Measurements from ENCODE around the gene BAHD1.

BAHD1 gene

DNA sequence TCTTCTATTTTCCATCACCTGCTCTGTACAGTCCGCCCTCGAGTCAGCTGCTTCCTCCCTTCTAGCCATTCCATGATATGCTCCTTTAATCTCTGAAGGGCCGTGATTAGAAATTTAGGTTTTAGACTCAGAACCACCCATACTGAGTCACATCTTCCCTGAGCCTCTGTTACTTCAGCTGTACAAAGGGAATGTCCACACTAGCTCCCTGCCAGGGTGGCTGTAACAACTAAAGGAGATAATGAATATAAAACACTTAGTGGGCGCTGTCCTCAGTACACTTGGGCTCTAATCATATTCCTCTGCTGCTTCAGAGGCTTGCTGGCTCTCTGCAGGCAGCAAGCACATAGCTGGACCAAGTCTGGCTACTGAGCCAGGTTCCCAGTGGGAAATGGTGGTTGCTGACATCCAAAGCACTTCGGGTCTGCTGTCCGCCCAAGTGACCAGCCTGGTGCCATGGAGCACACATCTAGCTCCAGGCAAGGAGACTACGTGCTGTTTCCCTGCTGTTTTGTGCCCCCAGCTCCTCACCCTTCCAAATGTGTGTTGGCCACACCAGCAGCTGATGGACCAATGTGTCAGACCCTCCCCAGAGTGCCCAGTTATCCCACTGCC lies 29.1 kb downstream of the BAHD1 start:
- DNase-seq = no peak

DNA sequence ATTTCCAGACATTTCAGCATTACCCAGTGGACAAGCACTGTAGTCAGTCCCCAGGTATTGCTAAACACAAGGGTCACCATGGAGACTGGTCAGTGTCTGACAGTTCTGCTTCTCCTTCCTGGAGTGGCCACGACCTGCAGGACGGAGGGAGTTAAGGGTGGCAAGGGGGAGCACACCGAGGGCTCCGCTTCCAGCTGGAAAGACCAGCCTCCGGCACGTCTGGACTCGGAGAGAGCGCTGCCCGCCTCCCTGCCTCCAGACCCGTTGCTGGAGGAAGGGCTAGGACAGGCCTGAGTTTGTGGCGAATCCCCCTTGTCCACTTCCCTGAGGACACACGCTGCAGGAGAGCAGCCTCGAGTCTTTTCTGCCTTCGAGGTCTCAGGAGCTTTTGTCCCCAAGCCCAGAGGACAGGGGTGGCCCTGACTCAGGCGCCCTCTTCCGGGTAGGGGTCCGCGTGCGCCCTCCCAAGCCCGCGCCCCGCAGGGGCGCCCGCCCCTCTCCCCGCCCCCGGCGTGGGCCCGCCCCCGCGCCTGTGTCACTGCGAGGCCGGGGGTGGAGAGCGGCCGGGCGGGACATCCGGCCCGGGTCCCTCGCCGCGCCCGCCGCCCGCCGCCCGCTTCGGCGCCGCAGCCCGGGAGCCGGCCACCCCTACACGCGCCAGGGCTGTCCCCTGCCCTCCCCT lies 29.8 kb downstream of the BAHD1 start, which contains the start of gene CHST14:
TSS of gene CHST14 (plus strand) at position 562 of the 682 bp plus-strand sequence. CDS start 230 bp downstream, outside the sequence.
- DNase-seq = peak; percentile 70

DNA sequence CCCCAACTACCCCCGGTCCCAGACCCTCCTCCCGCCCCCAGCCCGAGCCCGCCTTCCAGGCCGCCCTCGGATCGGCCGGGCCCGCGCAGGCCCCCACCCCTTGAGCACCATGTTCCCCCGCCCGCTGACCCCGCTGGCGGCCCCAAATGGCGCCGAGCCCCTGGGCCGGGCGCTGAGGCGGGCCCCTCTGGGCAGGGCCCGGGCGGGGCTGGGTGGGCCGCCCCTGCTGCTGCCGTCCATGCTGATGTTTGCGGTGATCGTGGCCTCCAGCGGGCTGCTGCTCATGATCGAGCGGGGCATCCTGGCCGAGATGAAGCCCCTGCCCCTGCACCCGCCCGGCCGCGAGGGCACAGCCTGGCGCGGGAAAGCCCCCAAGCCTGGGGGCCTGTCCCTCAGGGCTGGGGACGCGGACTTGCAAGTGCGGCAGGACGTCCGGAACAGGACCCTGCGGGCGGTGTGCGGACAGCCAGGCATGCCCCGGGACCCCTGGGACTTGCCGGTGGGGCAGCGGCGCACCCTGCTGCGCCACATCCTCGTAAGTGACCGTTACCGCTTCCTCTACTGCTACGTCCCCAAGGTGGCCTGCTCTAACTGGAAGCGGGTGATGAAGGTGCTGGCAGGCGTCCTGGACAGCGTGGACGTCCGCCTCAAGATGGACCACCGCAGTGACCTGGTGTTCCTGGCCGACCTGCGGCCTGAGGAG lies 30.5 kb downstream of the BAHD1 start:
- peak; percentile 26 for DNase-seq

DNA sequence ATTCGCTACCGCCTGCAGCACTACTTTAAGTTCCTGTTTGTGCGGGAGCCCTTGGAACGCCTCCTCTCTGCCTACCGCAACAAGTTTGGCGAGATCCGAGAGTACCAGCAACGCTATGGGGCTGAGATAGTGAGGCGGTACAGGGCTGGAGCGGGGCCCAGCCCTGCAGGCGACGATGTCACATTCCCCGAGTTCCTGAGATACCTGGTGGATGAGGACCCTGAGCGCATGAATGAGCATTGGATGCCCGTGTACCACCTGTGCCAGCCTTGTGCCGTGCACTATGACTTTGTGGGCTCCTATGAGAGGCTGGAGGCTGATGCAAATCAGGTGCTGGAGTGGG lies 31.0 kb downstream of the BAHD1 start:
- peak; percentile 21 for DNase-seq

DNA sequence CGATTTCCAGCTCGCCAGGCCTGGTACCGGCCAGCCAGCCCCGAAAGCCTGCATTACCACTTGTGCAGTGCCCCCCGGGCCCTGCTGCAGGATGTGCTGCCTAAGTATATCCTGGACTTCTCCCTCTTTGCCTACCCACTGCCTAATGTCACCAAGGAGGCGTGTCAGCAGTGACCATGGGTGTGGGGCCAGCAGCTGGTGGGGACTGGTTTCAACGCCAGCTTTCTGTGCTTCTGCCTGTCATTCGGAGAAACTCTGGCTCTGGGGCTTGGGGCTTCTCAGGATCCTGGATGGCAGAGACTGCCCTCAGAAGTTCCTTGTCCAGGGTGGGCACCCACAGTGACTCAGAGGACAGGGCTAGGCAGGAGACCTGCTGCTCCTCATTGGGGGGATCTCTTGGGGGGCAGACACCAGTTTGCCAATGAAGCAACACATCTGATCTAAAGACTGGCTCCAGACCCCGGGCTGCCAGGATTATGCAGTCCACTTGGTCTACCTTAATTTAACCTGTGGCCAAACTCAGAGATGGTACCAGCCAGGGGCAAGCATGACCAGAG lies 31.5 kb downstream of the BAHD1 start:
- no peak for DNase-seq

DNA sequence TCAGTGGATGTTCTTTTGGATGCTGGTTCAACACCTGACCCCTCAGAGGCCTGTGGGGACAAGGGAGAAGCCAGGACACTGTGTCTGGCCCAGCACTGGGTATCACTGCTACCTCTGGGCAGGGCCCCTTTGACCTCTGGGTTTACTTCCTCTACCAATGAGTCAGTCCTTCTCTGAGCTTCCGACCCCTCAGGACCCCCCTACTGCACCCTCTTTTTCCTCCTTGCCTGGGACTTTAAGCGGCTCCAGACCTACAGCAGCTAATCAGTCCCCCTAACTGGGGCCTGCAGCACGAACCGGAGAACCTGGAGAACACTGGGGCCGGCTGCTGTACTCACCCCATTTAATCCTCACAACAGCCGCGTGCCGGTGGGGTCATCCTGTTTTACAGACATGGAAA lies 33.8 kb downstream of the BAHD1 start:
- no peak for DNase-seq

DNA sequence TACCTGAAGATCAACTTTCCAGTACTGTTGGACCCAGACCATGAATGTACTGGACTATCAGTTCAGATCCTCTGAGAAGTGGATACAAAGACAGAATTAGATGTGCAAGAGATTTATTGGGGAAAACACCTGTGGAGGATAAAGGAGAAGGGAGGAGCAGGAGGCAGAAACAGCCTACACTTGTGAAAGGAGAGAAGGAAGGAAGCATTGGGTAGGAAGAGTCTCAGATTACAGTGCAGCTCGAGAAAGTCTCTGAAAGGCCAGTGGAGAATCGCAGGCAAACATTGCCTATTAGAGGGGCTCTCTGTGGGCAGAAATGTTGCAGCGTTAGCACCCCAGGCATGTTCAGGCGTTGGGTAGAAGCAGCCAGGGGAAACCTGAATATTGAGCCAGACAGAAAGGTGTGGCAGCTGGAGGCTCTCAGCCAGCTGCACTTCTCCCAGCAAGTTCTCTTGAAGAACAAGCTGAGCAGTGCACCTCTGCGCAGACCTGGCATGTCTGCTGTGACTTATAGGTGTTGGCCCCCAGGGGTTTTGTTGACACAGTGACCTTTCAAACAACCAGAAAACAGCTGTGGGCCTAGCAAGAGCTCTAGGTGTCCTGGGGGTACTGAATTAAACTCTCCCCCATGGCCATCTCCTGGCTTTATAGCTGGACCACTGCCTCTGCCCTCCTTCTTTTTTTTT lies 37.0 kb downstream of the BAHD1 start:
- DNase-seq = no peak

DNA sequence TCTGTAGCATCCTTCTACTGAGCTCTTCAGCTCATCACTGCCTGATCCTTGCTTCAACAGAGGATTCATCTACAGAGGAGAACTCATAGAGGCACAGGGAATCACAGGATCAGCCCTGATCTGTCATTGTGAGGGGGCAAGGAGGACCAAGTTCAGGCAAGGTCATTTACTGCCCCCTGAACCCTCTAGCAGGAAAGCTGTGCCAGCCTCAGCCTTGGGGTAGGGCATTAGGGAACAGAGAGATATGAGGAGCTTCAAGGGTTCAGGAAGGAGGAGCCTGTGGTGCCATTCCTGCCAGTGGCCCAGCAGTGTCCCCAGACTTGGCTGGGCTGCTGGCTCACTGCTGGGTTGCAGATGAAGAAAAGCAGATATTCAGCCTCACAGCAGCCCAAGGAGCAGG lies 38.3 kb downstream of the BAHD1 start:
- DNase-seq = no peak

DNA sequence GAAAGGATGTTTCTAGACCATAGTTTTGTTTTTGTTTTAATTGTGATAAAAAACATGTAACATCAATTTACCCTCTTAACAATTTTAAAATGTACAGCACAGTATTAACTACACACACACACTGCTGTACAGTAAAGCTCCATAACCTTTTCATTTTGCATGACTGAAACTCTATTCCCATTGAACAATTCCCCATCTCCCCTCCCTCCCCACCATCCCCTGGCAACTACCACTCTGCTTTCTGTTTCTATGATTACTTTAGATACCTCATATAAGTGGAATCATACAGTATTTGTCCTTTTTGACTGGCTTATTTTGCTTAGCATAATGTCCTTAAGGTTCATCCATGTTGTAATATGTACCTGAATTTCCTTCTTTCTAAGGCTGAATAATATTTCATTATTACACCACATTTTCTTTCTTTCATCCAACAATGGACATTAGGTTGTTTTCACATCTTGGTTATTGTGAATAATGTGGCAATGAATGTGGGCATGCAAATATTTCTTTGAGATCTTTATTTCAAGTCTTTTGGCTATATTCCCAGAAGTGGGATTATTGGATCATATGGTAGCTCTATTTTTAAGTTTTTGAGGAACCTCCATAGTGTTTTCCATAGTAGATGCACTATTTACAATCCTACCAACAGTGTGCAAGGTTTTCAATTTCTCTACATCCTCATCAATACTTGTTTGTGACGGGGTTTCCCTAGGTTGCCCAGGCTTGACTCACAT lies 40.8 kb downstream of the BAHD1 start:
- no peak for DNase-seq

DNA sequence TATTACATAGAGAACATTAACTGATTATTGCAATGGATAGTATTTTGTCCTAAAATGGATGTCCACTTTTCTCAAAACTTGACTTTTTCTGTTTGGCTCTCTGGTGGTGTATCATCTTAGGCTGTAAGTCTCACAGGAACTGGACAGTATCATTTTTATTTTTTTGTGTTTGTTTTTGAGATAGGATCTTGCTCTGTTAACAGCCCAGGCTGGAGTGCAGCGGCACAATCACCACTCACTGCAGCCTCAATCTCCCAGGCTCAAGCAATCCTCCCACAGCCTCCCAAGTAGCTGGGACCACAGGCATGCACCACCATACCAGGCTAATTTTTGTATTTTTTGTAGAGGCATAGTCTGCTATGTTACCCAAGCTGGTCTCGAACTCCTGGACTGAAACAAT lies 43.2 kb downstream of the BAHD1 start:
- DNase-seq = no peak

DNA sequence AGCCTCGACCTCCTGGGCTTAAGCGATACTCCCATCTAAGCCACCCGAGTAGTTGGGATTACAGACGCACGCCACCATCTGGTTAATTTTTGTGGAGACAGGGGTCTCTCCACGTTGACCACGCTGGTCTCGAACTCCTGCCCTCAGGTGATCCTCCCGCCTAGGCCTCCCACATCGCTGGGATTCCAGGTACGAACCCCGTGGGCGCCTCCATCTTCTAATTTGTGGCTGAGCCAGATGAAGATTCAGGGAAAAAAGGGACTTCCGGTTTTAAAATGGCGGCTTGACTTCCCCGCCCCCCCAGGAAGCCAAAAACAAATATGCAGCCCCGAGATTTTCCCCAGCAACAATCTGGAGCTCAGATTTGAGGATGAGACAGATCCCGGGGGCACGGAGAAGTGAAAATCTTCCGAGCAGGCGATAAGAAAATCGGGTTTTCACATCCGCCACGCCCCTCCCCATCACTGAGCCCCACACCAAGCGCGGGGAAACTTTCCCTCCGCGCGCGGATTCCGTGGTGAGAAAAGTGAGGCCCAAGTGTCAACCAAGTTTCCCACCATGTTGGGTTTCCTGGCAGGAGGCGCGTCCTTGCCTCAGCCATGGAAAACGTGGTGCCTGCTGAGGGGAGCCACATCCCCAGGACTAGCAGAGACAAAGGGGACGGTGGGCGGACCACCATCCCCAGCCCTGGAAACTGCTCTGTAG lies 45.5 kb downstream of the BAHD1 start:
- no peak for DNase-seq

DNA sequence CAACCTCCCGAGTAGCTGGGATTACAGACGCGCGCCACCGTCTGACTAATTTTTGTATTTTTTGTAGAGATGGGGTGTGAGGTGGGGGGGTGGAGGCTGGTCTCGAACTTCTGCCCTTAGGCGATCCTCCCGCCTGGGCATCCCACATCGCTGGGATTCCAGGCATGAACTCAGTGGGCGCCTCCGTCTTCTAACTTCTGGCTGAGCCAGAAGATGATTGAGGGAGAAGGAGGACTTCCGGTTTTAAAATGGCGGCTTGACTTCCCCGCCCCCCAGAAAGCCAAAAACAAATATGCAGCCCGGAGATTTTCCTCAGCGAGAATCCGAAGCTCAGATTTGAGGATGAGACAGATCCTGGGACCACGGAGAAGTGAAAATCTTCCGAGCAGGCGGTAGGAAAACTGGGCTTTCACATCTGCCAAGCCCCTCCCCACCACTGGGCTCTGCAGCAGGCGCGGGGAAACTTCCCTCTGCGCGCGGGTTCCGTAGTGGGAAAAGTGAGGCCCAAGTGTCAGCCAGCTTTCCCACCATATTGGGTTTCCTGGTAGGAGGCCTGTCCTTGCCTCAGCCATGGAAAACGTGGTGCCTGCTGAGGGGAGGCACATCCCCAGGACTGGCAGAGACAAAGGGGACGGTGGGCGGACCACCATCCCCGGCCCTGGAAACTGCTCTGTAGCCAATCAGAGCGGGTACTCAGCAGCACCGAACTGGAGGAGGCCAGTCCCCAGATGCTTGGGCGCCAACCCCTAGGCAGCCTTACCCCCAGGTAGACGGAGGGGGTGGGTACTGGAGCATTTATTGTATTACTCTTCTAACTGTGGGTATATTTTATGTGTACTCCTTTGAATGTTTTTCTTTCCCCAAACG lies 47.3 kb downstream of the BAHD1 start:
- no peak for DNase-seq

DNA sequence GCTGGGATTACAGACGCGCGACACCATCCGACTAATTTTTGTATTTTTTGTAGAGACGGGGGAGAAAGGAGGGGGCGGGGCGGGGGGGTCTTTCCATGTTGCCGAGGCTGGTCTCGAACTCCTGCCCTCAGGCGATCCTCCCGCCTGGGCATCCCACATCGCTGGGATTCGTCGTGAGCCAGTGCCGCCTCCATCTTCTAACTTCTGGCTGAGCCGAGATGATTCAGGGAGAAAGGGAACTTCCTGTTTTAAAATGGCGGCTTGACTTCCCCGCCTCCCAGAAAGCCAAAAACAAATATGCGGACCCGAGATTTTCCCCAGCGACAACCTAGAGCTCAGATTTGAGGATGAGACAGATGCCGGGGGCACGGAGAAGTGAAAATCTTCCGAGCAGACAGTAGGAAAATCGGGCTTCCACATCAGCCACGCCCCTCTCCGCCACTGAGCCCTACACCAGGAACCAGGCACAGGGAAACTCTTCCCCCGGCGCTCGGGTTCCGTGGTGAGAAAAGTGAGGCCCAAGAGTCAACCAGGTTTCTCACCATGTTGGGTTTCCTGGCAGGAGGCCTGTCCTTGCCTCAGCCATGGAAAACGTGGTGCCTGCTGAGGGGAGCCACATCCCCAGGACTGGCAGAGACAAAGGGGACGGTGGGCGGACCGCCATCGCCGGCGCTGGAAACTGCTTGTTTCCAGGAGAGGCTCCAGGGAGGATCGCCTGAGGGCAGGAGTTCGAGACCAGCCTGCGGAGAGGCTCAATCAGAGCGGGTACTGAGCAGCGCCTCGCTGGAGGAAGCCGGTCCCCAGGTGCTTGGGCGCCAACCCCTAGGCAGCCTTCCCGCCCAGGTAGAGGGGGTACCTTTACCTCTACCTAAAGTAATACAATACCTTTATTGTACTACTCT lies 48.8 kb downstream of the BAHD1 start:
- no peak for DNase-seq

DNA sequence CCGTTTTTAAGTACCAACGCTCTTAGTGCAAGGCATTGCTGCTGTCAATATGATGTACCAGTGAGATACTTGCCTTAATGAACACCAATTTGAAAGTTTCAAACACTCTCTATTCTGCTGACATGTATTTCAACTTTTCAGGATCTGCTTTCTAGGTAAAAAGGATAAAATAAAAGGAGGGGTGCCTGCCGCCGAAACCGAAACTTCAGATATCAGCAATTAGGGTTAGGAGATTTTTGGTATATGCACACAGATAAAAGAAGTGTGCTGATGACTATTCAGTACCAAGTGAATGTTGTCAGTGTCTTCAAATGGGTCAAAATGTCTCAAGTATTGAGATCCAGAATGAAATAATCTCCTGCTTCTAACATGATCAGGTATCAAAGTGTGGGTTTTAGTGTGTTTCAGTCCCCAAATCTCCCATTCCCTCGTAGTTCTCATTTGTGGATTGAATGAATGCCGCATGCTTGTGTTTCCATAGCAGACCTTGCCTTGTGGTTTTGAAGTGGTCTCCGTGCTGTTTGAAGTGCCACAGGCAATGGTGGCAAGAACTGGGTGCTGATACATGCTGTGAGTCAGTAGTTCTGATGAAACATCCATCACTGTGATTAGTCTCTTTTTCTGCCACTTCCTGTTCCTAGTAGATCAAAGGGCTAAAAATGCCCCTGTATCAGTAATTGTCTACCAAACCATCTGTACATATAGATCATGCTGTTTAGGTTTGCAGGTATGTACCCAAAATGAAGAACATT lies 52.5 kb downstream of the BAHD1 start:
- peak; percentile 84 for DNase-seq

DNA sequence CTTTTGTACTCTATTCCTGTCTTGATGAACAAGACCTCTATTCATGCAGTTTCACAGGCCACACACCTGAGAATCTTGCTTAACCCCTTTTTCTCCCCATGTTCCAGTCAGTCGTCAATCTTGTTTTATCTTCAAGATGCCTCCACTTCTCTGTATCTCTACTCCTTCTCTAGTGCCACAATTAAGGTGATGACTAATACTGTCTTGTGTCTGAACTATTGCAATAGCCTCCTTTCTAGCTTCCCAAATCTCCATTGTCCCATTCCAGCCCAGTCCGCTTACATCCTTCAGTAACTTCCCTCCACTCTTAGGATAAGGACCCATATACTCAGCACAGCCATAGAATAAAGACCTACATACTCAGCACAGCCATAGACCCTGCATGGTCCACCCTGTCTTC lies 54.8 kb downstream of the BAHD1 start:
- DNase-seq = no peak

DNA sequence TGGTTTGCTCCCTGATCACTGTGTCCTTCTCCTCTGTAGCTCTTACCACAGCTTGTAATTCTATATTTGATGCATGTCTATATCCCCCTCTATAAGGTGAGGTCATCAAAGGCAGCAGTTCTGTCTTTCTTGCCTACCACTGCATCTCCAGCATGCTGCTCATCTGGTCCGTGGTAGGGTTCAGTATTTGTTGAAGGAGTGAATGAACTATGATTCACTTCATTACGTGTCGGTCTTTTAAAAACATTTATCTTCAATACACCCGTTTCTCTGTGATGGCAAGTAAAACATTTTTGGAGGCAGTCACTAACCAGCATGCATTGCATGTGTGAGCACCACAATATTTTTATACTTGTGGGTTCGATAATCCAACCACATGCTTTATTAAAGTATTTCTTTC lies 57.7 kb downstream of the BAHD1 start:
- DNase-seq = no peak

DNA sequence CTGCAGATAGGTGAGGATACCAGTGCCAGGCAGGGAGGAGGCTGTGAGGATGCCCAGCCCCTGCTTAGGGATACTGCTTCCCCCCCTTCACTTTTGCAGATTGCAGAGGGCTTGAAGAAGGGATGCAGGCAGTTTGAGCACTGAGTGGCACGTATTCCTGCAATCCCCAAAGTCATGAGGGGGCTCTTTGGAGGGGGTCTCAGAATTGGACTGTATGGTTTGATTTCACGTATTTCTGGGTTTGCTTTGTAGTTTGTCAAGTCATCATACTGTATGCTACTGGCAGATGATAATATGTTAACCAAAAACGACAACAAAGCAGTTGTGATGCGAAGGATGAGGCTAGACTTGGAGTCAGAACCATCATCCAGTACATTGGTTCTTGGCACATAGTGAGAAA lies 58.1 kb downstream of the BAHD1 start:
- DNase-seq = no peak

DNA sequence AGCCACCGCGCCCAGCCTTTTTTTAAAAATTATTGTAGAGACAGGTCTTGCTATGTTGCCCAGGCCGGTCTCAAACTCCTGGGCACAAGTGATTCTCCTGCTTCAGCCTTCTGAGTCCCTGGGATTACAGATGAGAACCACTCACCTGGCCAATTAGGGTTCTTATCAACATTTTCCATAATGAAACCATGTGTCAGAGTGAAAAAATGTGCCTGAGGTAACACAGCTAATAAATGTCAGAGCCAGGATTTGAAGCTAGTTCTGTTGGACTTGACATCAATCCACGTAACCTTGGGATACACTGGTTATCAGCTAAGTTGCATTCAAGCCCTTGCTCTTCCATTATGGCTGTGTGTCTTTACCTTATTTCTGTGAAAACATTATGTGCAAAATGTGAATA lies 59.2 kb downstream of the BAHD1 start:
- DNase-seq = no peak

Data from activated CD4-positive, alpha-beta T cell treated with anti-CD3 and anti-CD28 coated beads, Interleukin-10, Interleukin-2, amounts not matched to agents 100 ng/mL and 50 ng/mL, durations not matched to agents 16 hours and 8 hours (primary cell).